ENCODE measurements around the gene MAPRE2. TPM values are rescaled to one million over a fixed set of nuclear protein-coding genes. Genes with fewer than 3 reads are reported as not detected.

Gene MAPRE2
- total RNA-seq, 4 donors from 2014 or later = 22.9 to 39.2 (median 35.8) TPM

DNA sequence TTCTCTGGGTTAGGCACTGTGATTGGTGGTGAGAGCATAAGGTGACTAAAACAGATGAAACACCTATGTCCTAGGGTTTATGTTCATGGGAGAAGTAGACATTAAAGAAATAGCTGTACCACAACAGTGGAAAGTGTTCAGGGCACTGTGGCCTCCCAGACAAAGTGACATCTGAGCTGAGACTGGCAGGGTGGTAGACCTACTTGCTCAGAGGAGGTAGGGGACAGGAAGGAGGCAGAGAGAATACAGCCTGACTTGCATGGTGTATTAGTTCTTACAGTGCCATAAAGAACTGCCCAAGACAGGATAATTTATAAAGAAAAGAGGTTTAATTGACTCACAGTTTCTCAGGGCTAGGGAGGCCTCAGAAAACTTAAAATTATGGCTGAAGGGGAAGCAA, 82.6 kb downstream of the MAPRE2 start:
- Histone ChIP-seq H3K27me3 (no peaks in the 10 kb centered on the region), H3K4me3 (no peak overlapping the region), H3K4me1 (peaks cover 3 to 37% (median 4%) of the 10 kb centered on the region in 3 donors), H3K36me3 (peaks cover 0 to 24% of the 10 kb centered on the region in 2 donors), H3K9me3 (no peaks in the 10 kb centered on the region), H3K27ac (no peak overlapping the region)
- TF ChIP-seq POLR2A (IDR thresholded peaks at IDR 0.05) (no peak), POLR2AphosphoS5 (IDR thresholded peaks at IDR 0.05) (no peak), EP300 (IDR thresholded peaks at IDR 0.05) (no peak)
- TF ChIP-seq, protein P1, sequence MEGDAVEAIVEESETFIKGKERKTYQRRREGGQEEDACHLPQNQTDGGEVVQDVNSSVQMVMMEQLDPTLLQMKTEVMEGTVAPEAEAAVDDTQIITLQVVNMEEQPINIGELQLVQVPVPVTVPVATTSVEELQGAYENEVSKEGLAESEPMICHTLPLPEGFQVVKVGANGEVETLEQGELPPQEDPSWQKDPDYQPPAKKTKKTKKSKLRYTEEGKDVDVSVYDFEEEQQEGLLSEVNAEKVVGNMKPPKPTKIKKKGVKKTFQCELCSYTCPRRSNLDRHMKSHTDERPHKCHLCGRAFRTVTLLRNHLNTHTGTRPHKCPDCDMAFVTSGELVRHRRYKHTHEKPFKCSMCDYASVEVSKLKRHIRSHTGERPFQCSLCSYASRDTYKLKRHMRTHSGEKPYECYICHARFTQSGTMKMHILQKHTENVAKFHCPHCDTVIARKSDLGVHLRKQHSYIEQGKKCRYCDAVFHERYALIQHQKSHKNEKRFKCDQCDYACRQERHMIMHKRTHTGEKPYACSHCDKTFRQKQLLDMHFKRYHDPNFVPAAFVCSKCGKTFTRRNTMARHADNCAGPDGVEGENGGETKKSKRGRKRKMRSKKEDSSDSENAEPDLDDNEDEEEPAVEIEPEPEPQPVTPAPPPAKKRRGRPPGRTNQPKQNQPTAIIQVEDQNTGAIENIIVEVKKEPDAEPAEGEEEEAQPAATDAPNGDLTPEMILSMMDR (IDR thresholded peaks at IDR 0.05) = no peak
- no peak for ATAC-seq

GRCh38 chr18:35127201-35127600, 86.0 kb downstream of the MAPRE2 start:
- Histone ChIP-seq H3K27me3 (no peaks in the 10 kb centered on the region), H3K36me3 (peaks cover 0 to 54% of the 10 kb centered on the region in 2 donors), H3K4me1 (peaks cover 0 to 10% (median 0%) of the 10 kb centered on the region in 3 donors), H3K9me3 (no peaks in the 10 kb centered on the region), H3K27ac (no peak overlapping the region), H3K4me3 (no peak overlapping the region)
- TF ChIP-seq POLR2AphosphoS5 (IDR thresholded peaks at IDR 0.05) (no peak), POLR2A (IDR thresholded peaks at IDR 0.05) (no peak), EP300 (IDR thresholded peaks at IDR 0.05) (no peak)
- TF ChIP-seq, protein P1 (IDR thresholded peaks at IDR 0.05) = no peak
- 78 to 79% methylated on average over 4 of the region's 4 CpGs for WGBS, 2 donors (ENCODE audit: low coverage in 1 of 2)
- no peak for ATAC-seq

- ATAC-seq = no peak
- no peak overlapping the region for H3K27ac ChIP-seq
- H3K27me3 ChIP-seq = no peaks in the 10 kb centered on the region
- WGBS, 2 donors (ENCODE audit: low coverage in 1 of 2) = 90 to 100% methylated on average over 1 to 7 of the region's 7 CpGs
- peaks cover 0 to 69% of the 10 kb centered on the region in 2 donors for H3K36me3 ChIP-seq
- TF ChIP-seq EP300 (IDR thresholded peaks at IDR 0.05) (no peak), POLR2A (IDR thresholded peaks at IDR 0.05) (no peak), POLR2AphosphoS5 (IDR thresholded peaks at IDR 0.05) (no peak)
- TF ChIP-seq, protein P1 (IDR thresholded peaks at IDR 0.05) = no peak
- no peaks in the 10 kb centered on the region for H3K9me3 ChIP-seq
- peaks cover 0 to 9% (median 0%) of the 10 kb centered on the region in 3 donors for H3K4me1 ChIP-seq
- H3K4me3 ChIP-seq = no peak overlapping the region
Measured at GRCh38 chr18:35128675-35129074, 87.5 kb downstream of the MAPRE2 start.

- Histone ChIP-seq H3K4me3 (no peak overlapping the region), H3K9me3 (no peaks in the 10 kb centered on the region), H3K4me1 (peaks cover 0 to 17% (median 0%) of the 10 kb centered on the region in 3 donors), H3K27me3 (no peaks in the 10 kb centered on the region), H3K27ac (no peak overlapping the region), H3K36me3 (peaks cover 0 to 80% of the 10 kb centered on the region in 2 donors)
- no peak for ATAC-seq
- TF ChIP-seq POLR2A (IDR thresholded peaks at IDR 0.05) (no peak), EP300 (IDR thresholded peaks at IDR 0.05) (no peak), POLR2AphosphoS5 (IDR thresholded peaks at IDR 0.05) (no peak)
- TF ChIP-seq, protein P1 (IDR thresholded peaks at IDR 0.05) = no peak
Measured at GRCh38 chr18:35130236-35130635, 89.0 kb downstream of the MAPRE2 start.

- TF ChIP-seq EP300 (IDR thresholded peaks at IDR 0.05) (no peak), POLR2AphosphoS5 (IDR thresholded peaks at IDR 0.05) (no peak), POLR2A (IDR thresholded peaks at IDR 0.05) (no peak)
- TF ChIP-seq, protein P1 (IDR thresholded peaks at IDR 0.05) = no peak
- Histone ChIP-seq H3K27ac (peak overlapping the region in 3 of 4 donors; percentile 20 to 36 (median 35)), H3K4me1 (peaks cover 0 to 19% (median 0%) of the 10 kb centered on the region in 3 donors), H3K9me3 (no peaks in the 10 kb centered on the region), H3K36me3 (peaks cover 0 to 91% of the 10 kb centered on the region in 2 donors), H3K27me3 (no peaks in the 10 kb centered on the region), H3K4me3 (no peak overlapping the region)
- no peak for ATAC-seq
- 80 to 86% methylated on average over 6 to 7 of the region's 8 CpGs for WGBS, 2 donors (ENCODE audit: low coverage in 1 of 2)
Measured at GRCh38 chr18:35131387-35132020, 90.3 kb downstream of the MAPRE2 start.

All from gastroesophageal sphincter (tissue), 4 donors.